HepG2 (cell line): Measurements from ENCODE around the gene RABL6.
A peak's percentile ranks its signal among the peaks of the same experiment; 100 is the strongest.

Experiments
- ATF2 ChIP-seq: sonication (generic); formaldehyde crosslinking; IDR thresholded peaks from 2 replicates; pipeline ENCODE4 v1.4.0; 2020; ENCODE audit warnings: missing genetic modification reagents
- ISX ChIP-seq: sonication (generic); formaldehyde crosslinking; conservative IDR thresholded peaks from 2 replicates; pipeline ENCODE4 v1.5.0; 2020; ENCODE audit warnings: missing genetic modification reagents
- MBD4 ChIP-seq: IDR thresholded peaks from 2 replicates; pipeline ENCODE4 v1.6.1; 2012; ENCODE audit warnings: low read length, inconsistent platforms, borderline replicate concordance
- MXI1 ChIP-seq: IDR thresholded peaks from 3 replicates; pipeline ENCODE4 v1.6.1; 2012; ENCODE audit warnings: low read depth, low read length, inconsistent platforms, borderline replicate concordance
- NFIB ChIP-seq: sonication (generic); formaldehyde crosslinking; IDR thresholded peaks from 2 replicates; pipeline ENCODE4 v1.9.0; 2021; ENCODE audit warnings: missing genetic modification reagents, mild to moderate bottlenecking, borderline replicate concordance
- POLR2A ChIP-seq, 2 experiments: IDR thresholded peaks; 2 replicates each; pipeline ENCODE4 v1.6.1; 2011; ENCODE audit warnings: low read depth in 2 of 2, low read length in 2 of 2, mild to moderate bottlenecking in 1 of 2, moderate library complexity in 1 of 2; ENCODE audit not compliant: insufficient read depth in 1 of 2
- TMF1 ChIP-seq: sonication (generic); formaldehyde crosslinking; IDR thresholded peaks from 2 replicates; pipeline ENCODE4 v1.8.1; 2022; ENCODE audit warnings: low read depth, missing genetic modification reagents
- ZBTB26 ChIP-seq: IDR thresholded peaks from 2 replicates; pipeline ENCODE4 v1.6.1; 2016; ENCODE audit warnings: missing compliant biosample characterization, missing genetic modification reagents, borderline replicate concordance
- ZNF747 ChIP-seq: sonication (generic); formaldehyde crosslinking; IDR thresholded peaks from 2 replicates; pipeline ENCODE4 v1.8.1; 2023; ENCODE audit warnings: missing genetic modification reagents, mild to moderate bottlenecking, borderline replicate concordance

- no peak for TF ChIP-seq MBD4
- no peak for TF ChIP-seq ISX (CRISPR knock-in tag)
- no peak for TF ChIP-seq ZNF747
- TF ChIP-seq ATF2 (CRISPR knock-in tag): no peak
- TF ChIP-seq POLR2A (IDR thresholded peaks at IDR 0.05; ENCODE audit: insufficient read depth in 1 of 2, low read depth in 2 of 2, low read length in 2 of 2): no peak
- no peak for TF ChIP-seq TMF1 (CRISPR knock-in tag)
- TF ChIP-seq ZBTB26 (CRISPR knock-in tag): no peak
- TF ChIP-seq NFIB (CRISPR knock-in tag): no peak
- 0 out of 3 replicates have a peak, but pooled peaks have one; percentile 15 for TF ChIP-seq MXI1
Measured at GRCh38 chr9:136858844-136859757, 51.4 kb downstream of the RABL6 start.
